Cardiac muscle cell (in vitro differentiated cells and primary cell): Measurements from ENCODE around the gene THOC1. TPM values are rescaled to one million over a fixed set of nuclear protein-coding genes. Genes with fewer than 3 reads are reported as not detected.

Experiments used
- DNase-seq, 2 donors: peaks; one replicate each; pipeline versions ENCODE4 v3.0.0 to v3.0.0-alpha.2; 2010 to 2017; ENCODE audit warnings: low read depth in 1 of 2, low spot score in 1 of 2
- H3K27ac ChIP-seq: fragments of 200-600 bp; sonication (generic); 2 replicates; pipeline ENCODE4 v1.5.1; 2016
- H3K27me3 ChIP-seq: fragments of 200-600 bp; sonication (generic); 2 replicates; pipeline ENCODE4 v1.6.0; 2016; ENCODE audit warnings: control low read depth
- H3K36me3 ChIP-seq: fragments of 200-600 bp; sonication (generic); 2 replicates; pipeline ENCODE4 v1.5.1; 2016; ENCODE audit warnings: control low read depth
- H3K4me1 ChIP-seq: fragments of 200-600 bp; sonication (generic); 2 replicates; pipeline ENCODE4 v1.8.1; 2017; ENCODE audit warnings: low read depth, mild to moderate bottlenecking, mixed run types
- H3K4me3 ChIP-seq: fragments of 200-600 bp; sonication (generic); 2 replicates; pipeline ENCODE4 v1.5.1; 2016; ENCODE audit warnings: mild to moderate bottlenecking
- H3K9me3 ChIP-seq: fragments of 200-600 bp; sonication (generic); 2 replicates; pipeline ENCODE4 v1.5.1; 2017; ENCODE audit warnings: low read depth, mild to moderate bottlenecking, control low read depth
- CTCF ChIP-seq: IDR thresholded peaks from 2 replicates; pipeline ENCODE4 v1.5.1; 2012; ENCODE audit warnings: low read depth, mild to moderate bottlenecking, low read length
- polyA plus RNA-seq: library from polyadenylated mRNA; unstranded; fragments of >200 nt; fragmentation: Nextera tagmentation; extraction: Ambion mirVana; gene quantifications from 2 replicates; pipeline ENCODE4 v1.2.1, GENCODE V29; 2016
- total RNA-seq: library from RNA; depleted of rRNA; stranded (reverse); fragments of >200 nt; gene quantifications from 2 replicates; pipeline ENCODE4 v1.2.3, GENCODE V29; 2016

The THOC1 gene
- total and polyA plus RNA-seq, 2 experiments from 2014 or later, result 46.2 to 88.5 TPM

DNA sequence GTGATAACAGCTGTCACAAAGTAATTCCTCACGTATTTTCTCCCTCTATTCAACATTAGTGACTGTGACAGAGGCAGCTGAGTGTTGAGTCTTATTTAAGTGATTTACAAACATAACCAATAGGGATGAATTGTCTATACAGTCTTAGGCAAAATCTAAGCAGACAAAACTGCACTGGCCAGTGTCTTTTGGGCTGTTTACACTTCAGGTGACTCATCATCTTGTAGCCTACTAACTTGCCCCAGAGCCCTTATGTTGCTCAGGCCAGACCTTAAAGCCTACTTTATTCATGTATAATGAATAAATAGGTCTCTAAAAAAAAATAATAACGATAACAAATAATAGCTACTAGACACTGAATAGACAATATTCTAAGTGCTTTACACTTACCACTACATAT, 17.2 kb downstream of the THOC1 start:
- H3K4me3 ChIP-seq, result no peak overlapping the region
- peaks cover 56% of the 10 kb centered on the region for H3K36me3 ChIP-seq
- no peak for TF ChIP-seq CTCF
- no peak overlapping the region for H3K27ac ChIP-seq
- no peak for DNase-seq
- no peaks in the 10 kb centered on the region for H3K27me3 ChIP-seq
- peaks cover 33% of the 10 kb centered on the region for H3K4me1 ChIP-seq
- H3K9me3 ChIP-seq, result no peaks in the 10 kb centered on the region

- Histone ChIP-seq H3K27ac (no peak overlapping the region), H3K4me3 (no peak overlapping the region), H3K4me1 (peaks cover 9% of the 10 kb centered on the region), H3K9me3 (no peaks in the 10 kb centered on the region), H3K36me3 (peaks cover 68% of the 10 kb centered on the region), H3K27me3 (no peaks in the 10 kb centered on the region)
- no peak for DNase-seq
- no peak for TF ChIP-seq CTCF
These were observed 19.8 kb downstream of the THOC1 start for GRCh38 chr18:248053-248452.

DNA sequence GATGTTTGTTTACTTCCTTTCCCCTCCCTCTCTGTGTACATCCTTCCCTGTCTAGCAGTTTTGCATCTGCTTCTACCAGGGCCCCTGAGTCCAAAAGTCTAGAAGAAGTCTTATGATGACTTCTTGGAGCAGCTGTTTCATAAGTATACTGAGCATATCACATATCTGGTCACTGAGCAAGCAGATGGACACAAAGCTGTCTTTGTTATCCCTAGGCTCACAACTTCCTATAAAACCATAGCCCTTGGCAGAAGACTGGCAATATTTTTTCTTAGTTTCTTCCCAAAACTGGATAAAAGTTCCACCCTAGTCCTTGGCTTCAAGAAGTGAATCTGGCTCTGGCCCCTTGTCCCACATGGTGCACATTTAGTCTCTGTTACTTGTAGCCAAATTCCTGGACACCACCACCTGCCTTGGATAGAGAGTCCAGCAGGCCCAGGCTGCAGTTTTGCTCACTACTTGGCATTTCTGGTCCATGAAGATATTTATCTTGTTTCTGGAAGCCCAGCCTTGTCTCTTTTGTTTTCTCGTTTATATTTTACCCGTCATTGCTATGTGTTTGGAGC, 22.5 kb downstream of the THOC1 start:
- Histone ChIP-seq H3K27ac (no peak overlapping the region), H3K4me1 (peaks cover 6% of the 10 kb centered on the region), H3K4me3 (no peak overlapping the region), H3K36me3 (peaks cover 53% of the 10 kb centered on the region), H3K27me3 (no peaks in the 10 kb centered on the region), H3K9me3 (no peaks in the 10 kb centered on the region)
- peak in 1 of 2 donors; percentile 29 for DNase-seq
- no peak for TF ChIP-seq CTCF

DNA sequence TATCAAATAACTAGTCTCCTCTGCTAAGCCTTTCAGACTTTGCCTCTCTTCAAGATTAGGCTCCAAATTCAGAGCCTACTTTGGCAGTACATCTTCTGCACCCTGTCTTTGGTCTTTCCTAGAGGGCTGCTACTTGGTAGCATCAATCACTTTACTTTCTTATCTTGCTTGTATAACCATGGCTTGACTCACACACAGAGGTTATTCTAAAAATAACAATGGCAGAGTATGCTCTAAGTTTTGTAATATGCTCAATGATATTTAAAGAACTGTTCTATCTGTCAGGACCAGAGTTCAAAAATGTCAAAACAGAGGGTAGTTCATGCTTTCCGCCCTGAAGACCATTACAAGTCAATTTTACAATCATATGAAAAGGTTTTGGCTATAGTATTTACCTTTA, 27.7 kb downstream of the THOC1 start:
- no peaks in the 10 kb centered on the region for H3K27me3 ChIP-seq
- peak overlapping the region; percentile 93 for H3K27ac ChIP-seq
- TF ChIP-seq CTCF, result no peak
- DNase-seq, result peak; percentile 9 to 52
- H3K4me3 ChIP-seq, result no peak overlapping the region
- H3K9me3 ChIP-seq, result no peaks in the 10 kb centered on the region
- peaks cover 17% of the 10 kb centered on the region for H3K4me1 ChIP-seq
- peaks cover 12% of the 10 kb centered on the region for H3K36me3 ChIP-seq

GRCh38 chr18:231563-231962, 36.3 kb downstream of the THOC1 start:
- Histone ChIP-seq H3K4me3 (no peak overlapping the region), H3K9me3 (no peaks in the 10 kb centered on the region)
- no peak for TF ChIP-seq CTCF

More at GRCh38 chr18:231563-231962, 36.3 kb downstream of the THOC1 start:
- no peak overlapping the region for H3K27ac ChIP-seq
- no peak for DNase-seq
- no peaks in the 10 kb centered on the region for H3K27me3 ChIP-seq
- H3K4me1 ChIP-seq, result no peaks in the 10 kb centered on the region
- H3K36me3 ChIP-seq, result no peaks in the 10 kb centered on the region
